Type B pancreatic cell (in vitro differentiated cells): ENCODE results near the gene DGKI. TPM values are rescaled to one million over a fixed set of nuclear protein-coding genes. Genes with fewer than 3 reads are reported as not detected.

ENCODE experiments used
- DNase-seq: peaks from one replicate; pipeline ENCODE4 v3.0.0; 2021; ENCODE audit warnings: mixed read lengths; ENCODE audit not compliant: unreplicated experiment; ENCODE audit errors: extremely low spot score
- H3K27ac Mint-ChIP-seq: 2 replicates; pipeline ENCODE4 v1.8.0; 2021; ENCODE audit warnings: mild to moderate bottlenecking, mixed read lengths
- H3K27me3 Mint-ChIP-seq: 2 replicates; pipeline ENCODE4 v1.8.0; 2021; ENCODE audit warnings: mixed read lengths
- H3K36me3 Mint-ChIP-seq: 2 replicates; pipeline ENCODE4 v1.8.0; 2021; ENCODE audit warnings: mixed read lengths
- H3K4me1 Mint-ChIP-seq: one replicate; pipeline ENCODE4 v1.8.0; 2021; ENCODE audit warnings: mixed read lengths; ENCODE audit not compliant: unreplicated experiment
- H3K4me3 Mint-ChIP-seq: 2 replicates; pipeline ENCODE4 v1.8.0; 2021; ENCODE audit warnings: mild to moderate bottlenecking, mixed read lengths
- H3K9me3 Mint-ChIP-seq: 2 replicates; pipeline ENCODE4 v1.8.0; 2021; ENCODE audit warnings: mixed read lengths
- CTCF ChIP-seq: fragments of 200-600 bp; sonication (generic); conservative IDR thresholded peaks from 2 replicates; pipeline ENCODE4 v1.5.0; 2021; ENCODE audit warnings: antibody characterized with exemption, mild to moderate bottlenecking
- total RNA-seq: library from RNA; stranded (reverse); gene quantifications from 2 replicates; pipeline ENCODE4 v1.2.1, GENCODE V29; 2021; ENCODE audit warnings: low replicate concordance

DGKI gene
- total RNA-seq, 1 donor from 2014 or later = 2.8 TPM

DNA sequence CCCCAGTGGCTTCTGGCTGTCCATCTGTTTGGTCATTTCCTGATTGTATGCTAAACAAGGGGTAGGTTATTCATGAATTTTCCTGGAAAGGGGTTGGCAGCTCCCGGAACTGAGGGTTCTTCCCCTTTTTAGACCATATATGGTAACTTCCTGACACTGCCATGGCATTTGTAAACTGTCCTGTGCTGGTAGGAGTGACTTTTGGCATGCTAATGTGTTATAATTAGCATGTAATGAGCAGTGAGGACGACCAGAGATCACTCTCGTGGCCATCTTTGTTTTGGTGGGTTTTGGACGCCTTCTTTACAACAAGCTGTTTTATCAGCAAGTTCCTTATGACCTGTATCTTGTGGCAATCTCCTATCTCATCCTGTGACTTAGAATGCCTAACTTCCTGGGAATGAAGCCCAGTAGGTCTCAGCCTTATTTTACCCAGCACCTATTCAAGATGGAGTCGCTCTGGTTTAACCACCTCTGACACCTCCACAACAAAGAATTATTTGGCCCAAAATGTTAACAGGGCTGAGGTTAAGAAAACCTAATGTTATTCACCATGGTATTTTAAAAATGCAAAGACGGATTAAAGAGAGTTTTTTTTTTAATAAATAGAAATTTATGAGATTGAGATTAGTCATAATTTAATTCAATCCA lies 500.9 kb downstream of the DGKI start:
- Mint-ChIP-seq H3K36me3 (no peaks in the 10 kb centered on the region), H3K4me3 (no peak overlapping the region), H3K9me3 (no peaks in the 10 kb centered on the region), H3K27ac (no peak overlapping the region), H3K27me3 (peaks cover 30% of the 10 kb centered on the region), H3K4me1 (peaks cover 22% of the 10 kb centered on the region)
- no peak for DNase-seq
- TF ChIP-seq CTCF = no peak

DNA sequence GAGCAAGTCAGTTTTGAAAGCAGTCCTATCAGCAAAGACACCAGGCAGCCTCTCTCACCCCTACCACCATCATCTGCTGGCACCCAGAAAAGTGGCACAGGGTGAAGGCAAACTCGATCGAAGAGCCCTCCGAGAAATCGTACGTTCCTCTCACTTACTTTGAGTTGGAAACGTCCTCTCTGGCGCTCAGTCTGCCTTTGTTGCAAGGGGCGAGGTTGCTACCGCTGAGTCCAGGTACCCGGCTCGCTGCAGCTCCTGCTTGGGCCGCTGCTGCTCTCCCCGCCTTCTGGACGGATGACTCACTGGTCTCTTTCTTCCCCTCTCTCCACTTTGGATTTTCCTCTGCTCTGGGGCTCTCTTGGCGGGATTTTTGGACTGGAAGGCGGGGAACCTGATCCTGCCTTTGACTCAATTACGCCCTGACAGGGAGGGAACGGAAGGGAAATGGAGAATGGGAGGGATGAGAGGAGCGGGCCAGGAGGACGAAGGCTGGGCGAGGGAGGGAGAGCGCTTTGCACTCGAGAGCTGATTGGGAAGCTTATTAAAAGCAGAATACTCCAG lies 503.4 kb downstream of the DGKI start, which contains the start of gene PTN:
Gene PTN, minus strand, starts transcription at position 453 of the 561 bp plus-strand sequence. CDS start 88,760 bp downstream, outside the sequence.
- H3K27ac Mint-ChIP-seq = peak within 1 kb of the TSS; percentile 78
- DNase-seq = peak; percentile 67
- no peak for TF ChIP-seq CTCF
- peaks cover 13% of the 10 kb centered on the region for H3K36me3 Mint-ChIP-seq
- peaks cover 32% of the 10 kb centered on the region for H3K4me1 Mint-ChIP-seq
- peak within 1 kb of the TSS; percentile 97 for H3K4me3 Mint-ChIP-seq
- peaks cover 6% of the 10 kb centered on the region for H3K9me3 Mint-ChIP-seq
- H3K27me3 Mint-ChIP-seq = peaks cover 30% of the 10 kb centered on the region

DNA sequence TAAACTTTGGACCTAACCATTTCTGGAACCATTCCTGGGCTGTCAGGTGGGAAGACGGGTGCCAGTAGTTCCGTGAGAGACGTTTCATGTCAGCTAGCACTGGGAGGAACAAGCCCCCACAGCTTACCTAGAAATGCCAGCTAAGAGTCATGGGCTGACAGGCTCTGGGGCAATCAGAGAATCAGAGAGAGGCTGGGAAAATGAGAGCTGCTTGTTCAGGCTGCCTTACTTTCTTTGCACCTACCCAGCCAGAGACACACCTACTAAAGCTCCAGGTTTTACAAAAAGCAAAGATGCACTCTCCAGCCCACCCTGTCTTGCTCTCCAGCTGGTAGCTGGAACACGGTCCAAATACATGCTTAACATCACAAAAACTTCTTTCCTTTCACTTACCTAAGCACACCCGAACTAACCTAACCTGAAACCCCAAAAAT lies 503.9 kb downstream of the DGKI start:
- DNase-seq = no peak

GRCh38 chr7:137342265-137342664 lies 504.5 kb downstream of the DGKI start:
- H3K27ac Mint-ChIP-seq = peak overlapping the region; percentile 4
- H3K36me3 Mint-ChIP-seq = peaks cover 24% of the 10 kb centered on the region
- TF ChIP-seq CTCF = no peak
- H3K4me3 Mint-ChIP-seq = peak overlapping the region; percentile 97
- H3K9me3 Mint-ChIP-seq = peaks cover 6% of the 10 kb centered on the region
- peaks cover 37% of the 10 kb centered on the region for H3K4me1 Mint-ChIP-seq
- H3K27me3 Mint-ChIP-seq = peaks cover 30% of the 10 kb centered on the region
- DNase-seq = no peak

More for the DNA sequence above, 503.9 kb downstream of the DGKI start:
- peaks cover 30% of the 10 kb centered on the region for H3K27me3 Mint-ChIP-seq
- peaks cover 18% of the 10 kb centered on the region for H3K36me3 Mint-ChIP-seq
- TF ChIP-seq CTCF = no peak
- peaks cover 6% of the 10 kb centered on the region for H3K9me3 Mint-ChIP-seq
- peak overlapping the region; percentile 97 for H3K4me3 Mint-ChIP-seq
- H3K4me1 Mint-ChIP-seq = peaks cover 32% of the 10 kb centered on the region
- peak overlapping the region; percentile 78 for H3K27ac Mint-ChIP-seq

GRCh38 chr7:137337902-137338301 lies 508.9 kb downstream of the DGKI start:
- Mint-ChIP-seq H3K36me3 (peaks cover 28% of the 10 kb centered on the region), H3K4me3 (no peak overlapping the region), H3K4me1 (peaks cover 19% of the 10 kb centered on the region), H3K27ac (no peak overlapping the region), H3K9me3 (peaks cover 10% of the 10 kb centered on the region), H3K27me3 (peaks cover 3% of the 10 kb centered on the region)
- no peak for DNase-seq
- TF ChIP-seq CTCF = no peak
